GM03348 (cell line): Measurements from ENCODE around the gene RPS6KA5.
"Not testable (repeated sequence)": the region's sequence is repeated elsewhere in the genome, so short reads cannot be mapped to it uniquely, and the experiment has no call there.

Experiments
- DNase-seq: peaks from one replicate; pipeline ENCODE4 v3.0.0; 2012; ENCODE audit warnings: low spot score

Gene RPS6KA5

GRCh38 chr14:90985601-90986242, 74.7 kb downstream of the RPS6KA5 start:
- DNase-seq = no peak

GRCh38 chr14:90983560-90983959, 76.9 kb downstream of the RPS6KA5 start:
- DNase-seq = no peak

- no peak for DNase-seq
Observed at GRCh38 chr14:90981636-90982035, 78.8 kb downstream of the RPS6KA5 start.

DNA sequence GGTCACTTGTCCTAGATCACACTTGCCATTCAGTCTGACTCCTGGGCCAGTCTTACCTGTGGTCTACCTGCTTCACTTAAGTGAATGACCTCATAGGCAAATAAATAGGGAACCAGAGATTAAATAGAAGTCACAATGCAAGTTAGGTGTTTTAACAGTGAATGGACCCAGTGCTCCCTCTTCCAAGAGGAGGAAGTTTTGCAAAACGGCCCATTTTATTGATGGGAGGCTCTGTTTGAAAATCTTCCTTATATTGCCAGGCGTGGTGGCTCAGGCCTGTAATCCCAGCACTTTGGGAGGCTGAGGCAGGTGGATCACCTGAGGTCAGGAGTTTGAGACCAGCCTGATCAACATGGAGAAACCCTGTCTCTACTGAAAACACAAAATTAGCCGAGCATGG, 79.8 kb downstream of the RPS6KA5 start:
- DNase-seq = not testable (repeated sequence)

- no peak for DNase-seq
Observed at GRCh38 chr14:90979515-90979914, 80.9 kb downstream of the RPS6KA5 start.

DNA sequence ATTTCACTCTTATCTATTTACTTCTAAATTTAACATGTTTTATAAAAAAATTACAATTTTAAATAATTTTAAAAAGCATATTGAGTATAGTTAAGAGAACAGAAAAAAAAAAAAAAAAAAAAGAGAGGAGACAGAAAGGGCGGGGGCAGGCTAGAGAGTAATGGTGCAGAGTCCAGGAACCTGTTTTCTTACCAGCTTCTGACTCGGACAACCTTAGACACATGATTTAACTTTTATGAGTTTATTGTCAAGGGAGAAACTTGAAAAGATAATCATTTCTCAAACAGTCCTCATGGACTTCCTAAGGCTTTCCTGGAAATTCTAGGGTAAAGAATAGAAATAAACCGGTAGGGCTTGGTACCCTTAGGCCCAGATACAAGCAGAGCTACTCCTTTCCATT, 84.3 kb downstream of the RPS6KA5 start:
- no peak for DNase-seq

DNA sequence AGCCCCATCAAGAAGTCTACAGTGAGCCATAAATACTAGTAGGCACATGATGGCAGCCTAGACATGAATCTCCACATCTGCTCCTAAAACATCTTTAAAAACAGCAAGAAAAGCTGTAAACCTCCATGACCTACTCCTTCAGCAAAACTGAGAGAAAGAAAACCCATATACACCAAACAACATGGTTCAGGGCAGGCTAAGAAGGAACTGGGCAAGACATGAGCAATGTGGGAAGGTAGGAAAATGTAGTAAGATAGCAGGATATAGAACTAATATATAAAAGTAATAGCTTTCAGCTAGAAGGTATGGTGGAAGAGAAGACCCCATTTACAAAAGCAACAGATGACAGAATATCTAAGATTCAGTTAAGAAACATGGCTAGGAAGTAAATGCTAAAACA, 88.8 kb downstream of the RPS6KA5 start:
- no peak for DNase-seq

DNA sequence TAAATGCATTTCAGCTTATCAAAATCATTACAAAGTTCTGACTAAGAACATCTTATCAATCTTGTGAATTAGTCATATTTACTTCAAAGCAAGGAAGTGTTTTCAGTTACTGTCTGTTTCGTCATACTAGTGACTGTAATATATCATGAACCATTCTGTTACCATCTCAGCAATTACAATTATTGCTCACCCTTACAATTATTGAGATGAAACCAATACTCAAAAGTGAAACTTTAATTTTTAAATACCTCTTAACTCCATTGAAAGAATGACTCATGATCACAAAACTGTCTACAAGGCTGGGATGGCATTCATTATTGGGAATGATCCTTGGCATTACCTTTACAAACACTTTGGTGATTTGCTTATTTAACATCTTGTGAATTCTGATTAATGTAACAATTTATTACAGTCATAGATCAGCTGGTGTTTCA, 90.3 kb downstream of the RPS6KA5 start:
- DNase-seq = no peak

DNA sequence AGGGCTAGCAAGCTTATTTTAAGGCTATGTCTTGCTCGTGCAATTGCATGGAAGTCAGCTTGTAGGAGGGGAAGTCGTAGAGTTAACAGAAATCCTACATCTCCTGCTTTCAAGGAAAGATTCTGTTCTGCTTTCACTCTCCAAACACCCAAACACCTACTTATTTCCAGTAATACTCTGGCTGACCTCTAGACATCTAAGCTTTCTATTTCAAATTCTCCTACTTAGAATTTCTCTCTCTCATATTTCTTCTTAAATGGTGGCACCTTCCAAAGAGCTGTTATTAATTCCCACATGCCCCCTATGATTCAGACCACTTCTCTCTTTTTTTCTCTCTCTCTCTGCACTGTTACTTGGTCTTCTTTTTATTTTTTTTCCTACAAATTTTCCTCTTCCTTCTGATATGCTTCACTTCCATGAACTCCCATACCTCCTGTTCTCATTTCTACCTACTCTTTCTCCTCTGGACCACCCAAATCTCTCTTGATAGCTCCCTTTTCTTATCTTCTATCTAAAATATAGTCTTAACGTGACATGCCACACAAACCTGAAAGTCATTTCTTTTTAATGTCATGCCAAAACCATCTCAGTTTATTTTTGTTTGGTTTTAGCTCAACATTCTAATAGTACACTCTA, 90.8 kb downstream of the RPS6KA5 start:
- no peak for DNase-seq

DNA sequence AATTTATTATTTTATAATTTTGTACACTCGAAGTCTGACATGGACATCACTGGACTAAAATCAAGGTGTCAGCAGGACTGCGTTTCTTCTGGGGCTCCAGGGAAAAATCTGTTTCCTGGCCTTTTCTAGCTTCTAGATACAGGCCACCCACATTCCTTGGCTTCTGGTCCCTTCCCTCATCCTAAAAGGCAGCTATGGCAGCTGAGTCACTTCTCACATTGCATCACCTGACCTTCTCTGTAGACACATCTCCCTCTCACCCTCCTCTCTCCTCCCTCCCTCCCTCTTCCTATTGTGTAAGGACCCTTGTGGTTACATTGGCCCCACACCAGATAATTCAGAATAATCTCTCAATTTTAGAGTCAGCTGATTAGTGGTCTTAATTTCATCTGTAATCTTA, 92.4 kb downstream of the RPS6KA5 start:
- no peak for DNase-seq

DNA sequence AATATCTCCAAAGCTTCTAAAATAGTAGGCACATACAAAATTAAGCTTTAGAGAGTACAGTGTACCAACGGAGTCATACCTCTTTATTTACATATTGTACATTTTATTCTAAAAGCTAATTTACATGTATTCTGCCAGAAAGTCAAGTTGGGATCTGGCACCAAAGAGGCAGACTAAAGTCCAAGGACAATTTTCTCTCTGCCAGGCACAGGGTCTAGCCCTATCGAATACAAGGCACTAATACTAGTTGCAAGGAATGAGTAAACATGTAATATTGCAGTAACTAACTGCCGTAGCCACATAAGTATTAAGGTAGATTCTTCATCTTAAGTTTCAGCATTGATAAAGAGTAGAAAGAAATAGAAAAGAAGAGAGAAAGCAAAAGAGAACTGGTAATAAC, 93.9 kb downstream of the RPS6KA5 start:
- DNase-seq = no peak

GRCh38 chr14:90965765-90966164, 94.7 kb downstream of the RPS6KA5 start:
- DNase-seq = no peak

- no peak for DNase-seq
Observed at GRCh38 chr14:90963343-90963742, 97.1 kb downstream of the RPS6KA5 start.

GRCh38 chr14:90962505-90963109, 97.8 kb downstream of the RPS6KA5 start:
- DNase-seq = no peak

- DNase-seq = no peak
Observed at GRCh38 chr14:90960818-90961217, 99.6 kb downstream of the RPS6KA5 start.

DNA sequence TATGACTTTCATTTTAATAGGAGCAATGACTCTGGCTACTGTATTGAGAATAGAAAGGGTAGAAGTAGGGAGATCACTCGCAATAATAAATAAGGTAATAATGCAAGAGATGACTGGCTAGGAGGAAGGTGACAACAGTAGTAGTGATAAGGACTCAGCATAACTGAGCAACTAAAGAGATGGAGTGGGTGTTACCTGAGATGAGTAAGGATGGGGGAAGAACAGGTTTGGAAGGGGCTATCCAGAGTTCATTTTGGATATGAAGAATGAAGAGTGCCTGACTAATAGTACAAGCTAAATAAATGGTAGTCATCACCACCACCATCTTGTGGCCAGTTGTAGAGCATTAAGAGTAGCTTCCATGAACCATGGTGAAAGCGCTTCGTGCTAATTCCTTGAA, 101.1 kb downstream of the RPS6KA5 start:
- no peak for DNase-seq

- DNase-seq = no peak
Observed at GRCh38 chr14:90956273-90956672, 104.2 kb downstream of the RPS6KA5 start.

DNA sequence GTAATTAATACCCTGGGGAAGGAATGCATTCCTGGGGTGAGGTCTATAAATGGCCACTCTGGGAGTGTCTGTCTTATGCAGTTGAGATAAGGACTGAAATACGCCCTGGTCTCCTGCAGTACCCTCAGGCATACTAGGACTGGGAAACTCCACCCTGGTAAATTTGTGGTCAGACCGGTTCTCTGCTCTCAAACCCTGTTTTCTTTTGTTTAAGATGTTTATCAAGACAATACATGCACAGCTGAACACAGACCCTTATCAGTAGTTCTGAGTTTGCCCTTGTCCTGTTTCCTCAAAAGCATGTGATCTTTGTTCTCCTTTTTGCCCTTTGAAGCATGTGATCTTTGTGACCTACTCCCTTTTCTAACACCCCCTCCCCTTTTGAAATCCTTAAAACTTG, 106.8 kb downstream of the RPS6KA5 start:
- DNase-seq = not testable (repeated sequence)

DNA sequence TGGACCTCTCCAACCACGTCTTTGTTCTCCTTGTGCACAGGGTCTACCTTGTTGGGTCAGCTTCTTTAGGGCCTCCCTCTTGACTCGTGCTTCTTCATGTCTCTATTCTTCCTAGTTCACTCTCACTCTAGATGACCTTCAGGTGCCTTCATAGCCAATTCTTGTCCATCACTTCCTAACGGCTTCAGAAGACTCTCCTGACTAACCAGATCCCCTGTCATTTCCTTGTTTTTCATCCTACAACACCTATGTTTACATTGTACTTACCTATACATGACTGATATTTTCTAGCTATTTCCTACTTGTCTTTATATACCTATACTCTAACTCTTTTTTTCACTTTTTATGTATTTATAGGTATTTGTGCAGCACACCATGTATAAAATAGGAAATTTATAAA, 117.1 kb downstream of the RPS6KA5 start:
- DNase-seq = no peak

DNA sequence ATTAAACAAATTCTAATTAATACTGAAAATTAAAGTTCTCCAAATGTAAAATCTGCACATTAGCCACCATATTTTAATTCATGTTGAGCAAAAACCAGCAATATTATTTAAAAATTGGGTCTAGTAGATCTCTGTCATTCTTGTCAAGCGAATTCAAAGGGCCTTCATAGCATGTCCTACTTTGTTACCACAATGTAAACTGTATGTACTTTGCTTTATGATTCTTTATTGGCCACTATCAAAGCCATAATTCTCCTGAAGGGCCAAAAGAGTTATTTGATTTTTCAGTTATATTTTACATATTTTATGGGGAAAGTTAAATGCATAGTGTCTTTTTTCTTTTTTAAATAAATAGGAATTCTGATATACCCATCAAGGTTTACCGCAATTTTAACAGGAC, 117.9 kb downstream of the RPS6KA5 start:
- DNase-seq = no peak

DNA sequence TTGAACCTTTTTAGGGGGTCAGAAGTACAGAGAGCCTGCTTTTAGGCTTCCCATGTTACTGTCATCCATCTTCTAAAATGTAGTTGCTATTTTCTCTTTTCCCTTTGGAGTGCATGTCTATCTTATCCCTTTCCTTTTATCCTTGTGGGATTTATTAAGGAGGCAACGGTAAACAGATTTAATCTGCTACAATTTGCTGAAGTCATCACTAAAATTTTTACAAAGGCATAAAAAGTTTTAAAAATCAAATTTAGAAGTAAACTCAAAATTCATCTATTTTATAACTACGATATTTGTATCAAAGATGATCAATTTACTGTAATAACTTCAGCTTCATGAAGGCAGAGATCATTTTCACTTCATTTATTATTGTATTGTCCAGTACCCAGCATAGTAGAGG, 118.7 kb downstream of the RPS6KA5 start:
- DNase-seq = no peak

- no peak for DNase-seq
Observed at GRCh38 chr14:90940318-90940962, 120.0 kb downstream of the RPS6KA5 start.

GRCh38 chr14:90939252-90939795, 121.1 kb downstream of the RPS6KA5 start:
- DNase-seq = not testable (repeated sequence)
